ENCODE data around the gene SERPINE2. TPM values are rescaled to one million over a fixed set of nuclear protein-coding genes. Genes with fewer than 3 reads are reported as not detected.

SERPINE2 gene
- total RNA-seq, 6 experiments from 2014 or later: 1.2 to 5.1 (median 2.1) TPM

DNA sequence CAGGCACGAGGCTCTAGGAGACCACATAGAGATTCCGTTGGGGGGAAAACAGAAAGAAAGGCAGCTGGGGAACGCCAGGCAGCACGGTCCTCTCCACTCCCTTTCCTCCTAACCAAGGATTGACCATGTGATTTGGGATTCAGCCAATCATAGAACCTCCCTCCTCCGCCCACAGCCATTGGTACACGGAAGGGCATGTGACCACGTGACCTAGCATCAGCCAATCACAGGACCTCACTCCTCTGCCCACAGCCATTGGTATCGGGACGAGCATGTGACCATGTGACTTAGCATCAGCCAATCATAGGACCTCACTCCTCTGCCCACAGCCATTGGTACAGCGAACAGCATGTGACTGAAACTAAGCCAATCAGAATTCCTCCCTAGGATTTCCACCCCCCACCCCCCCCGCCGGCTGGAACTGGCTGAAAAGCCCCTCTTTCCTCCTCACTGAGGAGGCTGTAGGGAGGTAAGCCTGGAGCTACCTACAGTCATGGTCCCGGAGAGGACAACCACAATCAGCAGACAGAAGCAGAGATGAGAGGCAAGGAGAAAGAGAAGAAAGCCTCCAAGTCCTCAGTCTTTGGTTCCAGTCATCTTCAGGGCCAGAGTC lies 7.6 kb downstream of the SERPINE2 start:
- Histone ChIP-seq H3K36me3 (no peaks in the 10 kb centered on the region), H3K9me3 (no peaks in the 10 kb centered on the region), H3K27me3 (no peaks in the 10 kb centered on the region), H3K4me1 (no peaks in the 10 kb centered on the region), H3K4me3 (no peak overlapping the region), H3K27ac (no peak overlapping the region)
- 60% methylated on average over 5 of the region's 13 CpGs for WGBS (ENCODE audit: insufficient coverage, low coverage, low lambda C conversion rate, missing lambda C conversion rate)
- no peak for DNase-seq
- TF ChIP-seq, protein P1, sequence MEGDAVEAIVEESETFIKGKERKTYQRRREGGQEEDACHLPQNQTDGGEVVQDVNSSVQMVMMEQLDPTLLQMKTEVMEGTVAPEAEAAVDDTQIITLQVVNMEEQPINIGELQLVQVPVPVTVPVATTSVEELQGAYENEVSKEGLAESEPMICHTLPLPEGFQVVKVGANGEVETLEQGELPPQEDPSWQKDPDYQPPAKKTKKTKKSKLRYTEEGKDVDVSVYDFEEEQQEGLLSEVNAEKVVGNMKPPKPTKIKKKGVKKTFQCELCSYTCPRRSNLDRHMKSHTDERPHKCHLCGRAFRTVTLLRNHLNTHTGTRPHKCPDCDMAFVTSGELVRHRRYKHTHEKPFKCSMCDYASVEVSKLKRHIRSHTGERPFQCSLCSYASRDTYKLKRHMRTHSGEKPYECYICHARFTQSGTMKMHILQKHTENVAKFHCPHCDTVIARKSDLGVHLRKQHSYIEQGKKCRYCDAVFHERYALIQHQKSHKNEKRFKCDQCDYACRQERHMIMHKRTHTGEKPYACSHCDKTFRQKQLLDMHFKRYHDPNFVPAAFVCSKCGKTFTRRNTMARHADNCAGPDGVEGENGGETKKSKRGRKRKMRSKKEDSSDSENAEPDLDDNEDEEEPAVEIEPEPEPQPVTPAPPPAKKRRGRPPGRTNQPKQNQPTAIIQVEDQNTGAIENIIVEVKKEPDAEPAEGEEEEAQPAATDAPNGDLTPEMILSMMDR (IDR thresholded peaks at IDR 0.05): no peak
- no peak for TF ChIP-seq POLR2A (IDR thresholded peaks at IDR 0.05)
- ATAC-seq: peak in 1 of 4 donors; percentile 14
- intact Hi-C loops (cut with DNase I): no loop called here

DNA sequence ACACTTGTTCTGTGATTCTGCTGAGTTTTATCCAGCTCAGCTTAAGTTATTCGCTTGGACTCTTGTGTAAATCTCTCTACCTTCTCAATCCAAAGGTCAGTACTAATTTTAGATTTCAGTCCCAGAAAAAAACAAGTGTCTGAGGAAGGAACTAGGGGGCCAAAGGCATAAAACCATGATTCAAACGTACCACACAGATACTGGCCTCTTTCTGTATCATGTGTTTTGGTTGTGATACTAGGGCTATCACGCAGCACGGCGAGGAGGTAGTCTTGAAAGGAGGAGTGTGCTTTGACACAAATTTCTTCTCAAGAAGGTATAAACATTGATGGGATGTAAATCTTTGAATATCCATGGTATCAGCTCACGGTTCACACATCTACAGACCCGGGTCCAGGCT lies 8.3 kb downstream of the SERPINE2 start:
- Histone ChIP-seq H3K27me3 (no peaks in the 10 kb centered on the region), H3K4me3 (no peak overlapping the region), H3K36me3 (no peaks in the 10 kb centered on the region), H3K27ac (no peak overlapping the region), H3K4me1 (no peaks in the 10 kb centered on the region), H3K9me3 (no peaks in the 10 kb centered on the region)
- intact Hi-C loops (cut with DNase I): no loop called here
- no peak for TF ChIP-seq POLR2A (IDR thresholded peaks at IDR 0.05)
- TF ChIP-seq, protein P1 (IDR thresholded peaks at IDR 0.05): no peak
- DNase-seq (no peak), ATAC-seq (no peak)
- WGBS (ENCODE audit: insufficient coverage, low coverage, low lambda C conversion rate, missing lambda C conversion rate): 65% methylated on average over 7 of the region's 7 CpGs

DNA sequence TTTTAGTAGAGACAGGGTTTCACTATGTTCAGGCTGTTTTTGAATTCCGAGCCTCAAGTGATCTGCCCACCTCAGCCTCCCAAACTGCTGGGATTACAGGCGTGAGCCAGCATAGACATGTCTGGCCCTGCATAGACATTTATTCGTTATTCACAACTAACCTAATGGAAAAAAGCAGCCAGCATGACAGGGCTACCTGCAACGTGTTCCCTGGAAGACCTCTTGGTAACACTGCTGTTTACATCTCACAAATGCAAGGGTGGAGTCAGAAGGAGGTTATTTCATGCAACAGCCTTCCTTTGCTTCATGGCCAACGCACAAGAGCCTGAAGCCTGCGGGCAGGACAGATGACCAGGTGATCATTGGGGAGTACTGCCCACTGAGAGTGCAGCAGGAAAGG lies 9.2 kb downstream of the SERPINE2 start:
- WGBS (ENCODE audit: insufficient coverage, low coverage, low lambda C conversion rate, missing lambda C conversion rate): 57% methylated on average over 6 of the region's 6 CpGs
- no peaks in the 10 kb centered on the region for H3K9me3 ChIP-seq
- DNase-seq (no peak), ATAC-seq (no peak)
- intact Hi-C loops (cut with DNase I): no loop called here
- H3K27me3 ChIP-seq: no peaks in the 10 kb centered on the region
- no peak overlapping the region for H3K4me3 ChIP-seq
- H3K4me1 ChIP-seq: no peaks in the 10 kb centered on the region
- no peaks in the 10 kb centered on the region for H3K36me3 ChIP-seq
- TF ChIP-seq, protein P1 (IDR thresholded peaks at IDR 0.05): no peak
- no peak for TF ChIP-seq POLR2A (IDR thresholded peaks at IDR 0.05)
- H3K27ac ChIP-seq: no peak overlapping the region

DNA sequence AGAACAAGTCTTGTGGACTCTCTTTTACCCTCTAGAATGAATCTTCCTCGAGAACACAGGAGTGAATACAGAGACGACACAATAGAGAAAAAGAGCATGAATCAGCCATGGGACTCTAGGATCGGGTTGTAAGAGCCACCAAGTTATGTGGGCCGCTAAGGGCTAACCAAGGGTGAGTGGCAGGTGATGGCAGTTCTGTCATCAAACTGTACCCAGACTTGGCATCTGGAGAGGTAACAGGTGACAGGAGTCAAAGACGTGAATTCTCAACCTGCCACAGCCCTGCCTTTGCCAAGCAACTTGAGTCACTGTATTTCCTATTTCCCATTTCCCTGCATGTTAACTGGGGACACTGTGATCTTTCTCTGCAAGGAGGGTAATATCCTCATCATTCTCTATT lies 11.2 kb downstream of the SERPINE2 start:
- Histone ChIP-seq H3K27me3 (no peaks in the 10 kb centered on the region), H3K4me1 (no peaks in the 10 kb centered on the region), H3K36me3 (no peaks in the 10 kb centered on the region), H3K27ac (no peak overlapping the region), H3K4me3 (no peak overlapping the region), H3K9me3 (no peaks in the 10 kb centered on the region)
- no peak for TF ChIP-seq POLR2A (IDR thresholded peaks at IDR 0.05)
- 42% methylated on average over 3 of the region's 5 CpGs for WGBS (ENCODE audit: insufficient coverage, low coverage, low lambda C conversion rate, missing lambda C conversion rate)
- ATAC-seq (no peak), DNase-seq (no peak)
- intact Hi-C loops (cut with DNase I): no loop called here

DNA sequence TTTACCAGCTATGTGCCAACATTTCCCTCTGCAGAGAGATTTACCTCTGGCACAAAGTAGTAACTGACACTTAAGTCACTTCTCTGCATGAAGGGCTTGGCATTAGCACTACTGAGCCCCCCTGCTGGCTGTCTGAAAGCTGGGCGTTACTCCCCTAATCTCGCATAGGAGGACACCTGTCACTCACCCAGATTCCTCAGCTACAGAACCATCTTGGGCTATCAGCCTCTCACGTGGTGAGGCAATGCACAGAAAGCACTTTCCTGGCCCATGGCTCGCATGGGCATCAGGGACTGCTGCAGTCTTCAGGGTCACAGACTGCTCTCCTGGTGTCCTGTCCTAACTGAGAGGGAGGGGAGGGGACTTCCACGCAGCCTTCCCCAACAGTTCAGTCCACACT lies 12.0 kb downstream of the SERPINE2 start:
- DNase-seq: no peak
- ATAC-seq: no peak
- no peaks in the 10 kb centered on the region for H3K9me3 ChIP-seq
- H3K4me3 ChIP-seq: no peak overlapping the region
- WGBS (ENCODE audit: insufficient coverage, low coverage, low lambda C conversion rate, missing lambda C conversion rate): 72% methylated on average over 3 of the region's 5 CpGs
- no peak overlapping the region for H3K27ac ChIP-seq
- TF ChIP-seq, protein P1 (IDR thresholded peaks at IDR 0.05): no peak
- TF ChIP-seq POLR2A (IDR thresholded peaks at IDR 0.05): no peak
- no peaks in the 10 kb centered on the region for H3K36me3 ChIP-seq
- no peaks in the 10 kb centered on the region for H3K4me1 ChIP-seq
- H3K27me3 ChIP-seq: no peaks in the 10 kb centered on the region
- intact Hi-C loops (cut with DNase I): no loop called here
